HCT116 (cell line): Measurements from ENCODE around the gene SH3D21. TPM values are rescaled to one million over a fixed set of nuclear protein-coding genes. Genes with fewer than 3 reads are reported as not detected.

Experiments
- ATAC-seq: fragments of 200-7000 bp; cut with Tn5 transposase; 2 replicates; pipeline ENCODE4 v1.9.1; 2020; ENCODE audit warnings: mild to moderate bottlenecking, moderate library complexity
- BruUV-seq: library from RNA; stranded (reverse); fragments of 400-500 nt; replicated peaks from 2 replicates; lab custom pipeline; 2021; lab: Mats Ljungman, UMichigan
- CTCF ChIA-PET: fragments of 300-600 bp; sonication (Branson Sonifier 250); formaldehyde crosslinking; loops from one replicate; lab custom pipeline; 2021; ENCODE audit warnings: antibody characterized with exemption; lab: Charles Lee
- POLR2A ChIA-PET: fragments of 300-600, 350-600 bp; sonication (Branson Sonifier 250); formaldehyde crosslinking; loops from one replicate; lab custom pipeline; 2021; ENCODE audit warnings: antibody characterized with exemption; lab: Charles Lee
- RAD21 ChIA-PET, 2 experiments: fragments of 300-600 bp; sonication (Branson Sonifier 250); formaldehyde crosslinking; loops; one replicate each; lab custom pipeline; 2023; ENCODE audit warnings: low total read pairs in 2 of 2; ENCODE audit not compliant: uncharacterized antibody in 2 of 2, unreplicated experiment in 2 of 2, low non-redundant PET in 1 of 2; lab: Charles Lee
- DNase-seq: peaks from one replicate; pipeline ENCODE4 v3.0.0-alpha.2; 2010; ENCODE audit warnings: low read depth, low spot score
- H2AFZ ChIP-seq: fragments of 200-600 bp; shearing (Covaris generic), sonication (generic); 2 replicates; pipeline ENCODE4 v1.6.1; 2017; ENCODE audit warnings: low read depth, mixed run types, mixed read lengths, antibody characterized with exemption, low read length; ENCODE audit not compliant: poor library complexity, severe bottlenecking
- H3K27ac ChIP-seq: 2 replicates; pipeline ENCODE4 v1.5.1; 2012; ENCODE audit warnings: low read depth, low read length
- H3K27me3 ChIP-seq: fragments of 200-600 bp; sonication (generic); 2 replicates; pipeline ENCODE4 v1.6.1; 2016; ENCODE audit warnings: mixed run types, low read length, mixed read lengths; ENCODE audit not compliant: insufficient read depth
- H3K36me3 ChIP-seq, 2 experiments: fragments of 200-500 bp in 1 of 2; fragments of 200-600 bp in 1 of 2; sonication (Bioruptor generic) in 1 of 2; sonication (generic) in 1 of 2; 2 replicates each; pipeline versions ENCODE4 v1.5.1 to v1.6.1; 2014 to 2016; ENCODE audit warnings: low read length in 2 of 2, inconsistent platforms in 1 of 2, mixed read lengths in 1 of 2, mixed run types in 1 of 2; ENCODE audit not compliant: insufficient read depth in 2 of 2, control insufficient read depth in 1 of 2
- H3K4me1 ChIP-seq, 2 experiments: fragments of 200-600 bp in 1 of 2; sonication (generic) in 1 of 2; 2 replicates each; pipeline versions ENCODE4 v1.5.1 to v1.6.1; 2012 to 2017; ENCODE audit warnings: low read length in 2 of 2, inconsistent platforms in 1 of 2, mild to moderate bottlenecking in 1 of 2, mixed read lengths in 1 of 2, mixed run types in 1 of 2, moderate library complexity in 1 of 2; ENCODE audit not compliant: insufficient read depth in 2 of 2, control insufficient read depth in 1 of 2
- H3K4me2 ChIP-seq: fragments of 200-600 bp; sonication (generic); 2 replicates; pipeline ENCODE4 v1.6.1; 2017; ENCODE audit warnings: mixed run types, low read length, mixed read lengths
- H3K4me3 ChIP-seq, 2 experiments: fragments of 200-600 bp in 1 of 2; sonication (generic) in 1 of 2; replicated peaks in 1 of 2; 2 replicates each; pipeline ENCODE4 v1.5.1; 2011 to 2016; ENCODE audit warnings: low read length in 2 of 2, control low read depth in 1 of 2, low read depth in 1 of 2, mild to moderate bottlenecking in 1 of 2, mixed read lengths in 1 of 2, mixed run types in 1 of 2
- H3K79me2 ChIP-seq: fragments of 200-600 bp; sonication (generic); 2 replicates; pipeline ENCODE4 v1.6.1; 2017; ENCODE audit warnings: mild to moderate bottlenecking, mixed run types, low read length, moderate library complexity, mixed read lengths; ENCODE audit not compliant: insufficient read depth
- H3K9ac ChIP-seq: fragments of 200-600 bp; sonication (generic); 2 replicates; pipeline ENCODE4 v1.6.1; 2016; ENCODE audit warnings: low read length, mixed read lengths
- H3K9me2 ChIP-seq: fragments of 200-600 bp; sonication (generic), shearing (Covaris generic); 2 replicates; pipeline ENCODE4 v1.6.1; 2017; ENCODE audit warnings: mixed run types, mild to moderate bottlenecking, moderate library complexity; ENCODE audit not compliant: insufficient read depth
- H3K9me3 ChIP-seq, 2 experiments: fragments of 200-500 bp in 1 of 2; fragments of 200-600 bp in 1 of 2; sonication (Bioruptor generic) in 1 of 2; sonication (generic) in 1 of 2; 2 replicates each; pipeline ENCODE4 v1.6.1; 2014 to 2017; ENCODE audit warnings: low read length in 2 of 2, mixed read lengths in 2 of 2, inconsistent platforms in 1 of 2, low read depth in 1 of 2, mild to moderate bottlenecking in 1 of 2, mixed run types in 1 of 2, moderate library complexity in 1 of 2; ENCODE audit not compliant: control insufficient read depth in 1 of 2, insufficient read depth in 1 of 2
- H4K20me1 ChIP-seq: fragments of 200-600 bp; sonication (generic), shearing (Covaris generic); 2 replicates; pipeline ENCODE4 v1.6.1; 2017; ENCODE audit warnings: mixed run types, mild to moderate bottlenecking, moderate library complexity; ENCODE audit not compliant: insufficient read depth
- ATF3 ChIP-seq: IDR thresholded peaks from 2 replicates; pipeline ENCODE4 v1.6.1; 2012
- CBX3 ChIP-seq: IDR thresholded peaks from 2 replicates; pipeline ENCODE4 v1.6.1; 2012; ENCODE audit warnings: low read depth
- CEBPB ChIP-seq: IDR thresholded peaks from 2 replicates; pipeline ENCODE4 v1.6.1; 2012; ENCODE audit warnings: low read depth
- EGR1 ChIP-seq: IDR thresholded peaks from 2 replicates; pipeline ENCODE4 v1.6.1; 2012; ENCODE audit warnings: low read depth
- ELF1 ChIP-seq: IDR thresholded peaks from 2 replicates; pipeline ENCODE4 v1.6.1; 2012; ENCODE audit warnings: low read depth, borderline replicate concordance
- EZH2phosphoT487 ChIP-seq: fragments of 200-600 bp; IDR thresholded peaks from 2 replicates; pipeline ENCODE4 v1.6.1; 2018; ENCODE audit warnings: antibody characterized with exemption, borderline replicate concordance
- MAX ChIP-seq: IDR thresholded peaks from 2 replicates; pipeline ENCODE4 v1.6.1; 2012
- POLR2A ChIP-seq: IDR thresholded peaks from 2 replicates; pipeline ENCODE4 v1.7.0; 2011; ENCODE audit warnings: borderline replicate concordance; ENCODE audit not compliant: insufficient read depth, insufficient read length; ENCODE audit errors: extremely low read depth
- RAD21 ChIP-seq: IDR thresholded peaks from 2 replicates; pipeline ENCODE4 v1.6.1; 2012; ENCODE audit warnings: low read depth, mild to moderate bottlenecking
- REST ChIP-seq: IDR thresholded peaks from 2 replicates; pipeline ENCODE4 v1.6.1; 2012; ENCODE audit warnings: low read depth
- SIN3A ChIP-seq: IDR thresholded peaks from 2 replicates; pipeline ENCODE4 v1.6.1; 2012; ENCODE audit warnings: low read depth
- SP1 ChIP-seq: IDR thresholded peaks from 2 replicates; pipeline ENCODE4 v1.6.1; 2012; ENCODE audit warnings: low read depth
- SRF ChIP-seq: IDR thresholded peaks from 2 replicates; pipeline ENCODE4 v1.6.1; 2012; ENCODE audit warnings: low read depth
- TCF7L2 ChIP-seq: IDR thresholded peaks from 2 replicates; pipeline ENCODE4 v1.7.0; 2011; ENCODE audit warnings: borderline replicate concordance, inconsistent platforms; ENCODE audit not compliant: insufficient read depth, insufficient read length; ENCODE audit errors: extremely low read depth
- YY1 ChIP-seq: IDR thresholded peaks from 2 replicates; pipeline ENCODE4 v1.6.1; 2011; ENCODE audit warnings: low read length, low read depth, moderate library complexity, mild to moderate bottlenecking; ENCODE audit not compliant: insufficient replicate concordance; ENCODE audit errors: extremely low read depth
- ZFX ChIP-seq: fragments of 450-650 bp; IDR thresholded peaks from 2 replicates; pipeline ENCODE4 v1.6.1; 2017
- ZNF274 ChIP-seq: fragments of 200-500 bp; sonication (Bioruptor generic); IDR thresholded peaks from 2 replicates; pipeline ENCODE4 v1.6.1; 2014; ENCODE audit warnings: mild to moderate bottlenecking, low read depth, low read length, inconsistent platforms
- intact Hi-C: fragments of 100-400 bp; cut with micrococcal nuclease; formaldehyde crosslinking; loops from 2 replicates; pipeline ENCODE4 v1.10.0; 2022
- total RNA-seq: library from RNA; stranded (reverse); gene quantifications from one replicate; pipeline ENCODE4 v1.2.1, GENCODE V29; 2021; ENCODE audit not compliant: unreplicated experiment

SH3D21 gene
- total RNA-seq, 1 experiment from 2014 or later = 9.3 TPM

- H3K4me2 ChIP-seq = no peak overlapping the region
- no peaks in the 10 kb centered on the region for H3K4me1 ChIP-seq
- H4K20me1 ChIP-seq = no peaks in the 10 kb centered on the region
- H3K27ac ChIP-seq = no peak overlapping the region
- no peak overlapping the region for H2AFZ ChIP-seq
- POLR2A ChIA-PET = no interaction called here
- H3K27me3 ChIP-seq = no peaks in the 10 kb centered on the region
- H3K9me2 ChIP-seq = no peaks in the 10 kb centered on the region
- H3K36me3 ChIP-seq = peaks cover 15 to 21% of the 10 kb centered on the region in 2 experiments; a peak in 3 of 4 replicates
- no peak overlapping the region for H3K9ac ChIP-seq
- RAD21 ChIA-PET = no interaction called here
- DNase-seq = no peak
- intact Hi-C loops = no loop called here
- peaks cover 84% of the 10 kb centered on the region for H3K79me2 ChIP-seq
- no peak overlapping the region for H3K4me3 ChIP-seq
- TF ChIP-seq ATF3 = no peak
- TF ChIP-seq ELF1 = no peak
- no peak for TF ChIP-seq POLR2A
- no peak for TF ChIP-seq TCF7L2
- TF ChIP-seq MAX = no peak
- no peak for TF ChIP-seq ZFX
- TF ChIP-seq SP1 = no peak
- no peak for TF ChIP-seq SIN3A
- no peak for TF ChIP-seq CEBPB
- TF ChIP-seq YY1 = no peak
- TF ChIP-seq EZH2phosphoT487 = no peak
- no peak for TF ChIP-seq ZNF274
- no peak for TF ChIP-seq CBX3
- TF ChIP-seq REST = no peak
- no peak for TF ChIP-seq RAD21
- TF ChIP-seq EGR1 = no peak
- no peak for TF ChIP-seq SRF
- ATAC-seq = no peak
- CTCF ChIA-PET = no interaction called here
- BruUV-seq = TSS peak; percentile 25
- H3K9me3 ChIP-seq = no peaks in the 10 kb centered on the region
Observed at GRCh38 chr1:36273024-36273423, 33.1 kb upstream of the SH3D21 start.
